Ovary (tissue), 3 donors: ENCODE results near the gene PPP1R13L.

Experiments used
- CTCF ChIP-seq, 3 donors: fragments of 450-650 bp in 2 of 3; fragments of 200-600 bp in 1 of 3; IDR thresholded peaks; one replicate each; pipeline versions ENCODE4 v1.5.1 to v1.8.0; 2016 to 2022; ENCODE audit warnings: antibody characterized with exemption in 3 of 3, mild to moderate bottlenecking in 1 of 3
- EP300 ChIP-seq: sonication (generic); formaldehyde crosslinking; IDR thresholded peaks from one replicate; pipeline ENCODE4 v1.6.1; 2017; ENCODE audit warnings: antibody characterized with exemption
- POLR2A ChIP-seq: fragments of 450-650 bp; IDR thresholded peaks from one replicate; pipeline ENCODE4 v1.6.1; 2017; ENCODE audit warnings: antibody characterized with exemption, mild to moderate bottlenecking, moderate library complexity
- donor health status: DM: no; HTN: no; CAD: no.

GRCh38 chr19:45446944-45447343 lies 42.1 kb upstream of the PPP1R13L start:
- TF ChIP-seq CTCF (IDR thresholded peaks at IDR 0.05) (no peak), POLR2A (no peak), EP300 (no peak)
